ENCODE results near the gene SUSD6.

SUSD6 gene

DNA sequence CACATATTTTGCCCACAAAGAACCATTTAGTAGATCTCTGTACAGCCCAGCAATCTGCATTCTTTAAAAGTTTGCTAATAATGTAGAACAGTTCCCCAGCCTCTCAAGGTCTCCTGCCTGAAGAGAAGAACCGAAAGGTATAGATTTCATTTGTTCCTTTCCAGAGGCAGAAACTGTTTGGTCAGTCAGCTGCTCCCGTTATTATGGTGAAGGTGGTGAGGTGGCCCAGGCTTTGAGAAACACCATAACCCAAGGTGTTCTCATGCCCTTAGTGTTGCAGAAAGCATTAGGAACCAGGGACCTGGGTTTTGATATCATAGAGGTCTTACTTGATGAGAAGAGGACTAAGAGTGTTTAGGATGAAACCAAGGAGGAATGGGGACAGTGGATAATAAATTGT lies 65.3 kb downstream of the SUSD6 start:
- Histone ChIP-seq H3K9ac (ENCODE audit: low read length) (no peak overlapping the region), H3K4me3 (ENCODE audit: low read depth in 1 of 2, low read length in 2 of 2) (no peak overlapping the region), H3K27me3 (ENCODE audit: control insufficient read depth in 1 of 2, insufficient read depth in 2 of 2, low read length in 2 of 2) (no peaks in the 10 kb centered on the region), H3K9me3 (ENCODE audit: low read length) (no peaks in the 10 kb centered on the region), H3K4me1 (ENCODE audit: insufficient read depth, low read length) (peaks cover 50% of the 10 kb centered on the region), H3K36me3 (ENCODE audit: insufficient read depth, low read length) (no peaks in the 10 kb centered on the region), H3K27ac (ENCODE audit: low read depth, low read length) (no peak overlapping the region)

DNA sequence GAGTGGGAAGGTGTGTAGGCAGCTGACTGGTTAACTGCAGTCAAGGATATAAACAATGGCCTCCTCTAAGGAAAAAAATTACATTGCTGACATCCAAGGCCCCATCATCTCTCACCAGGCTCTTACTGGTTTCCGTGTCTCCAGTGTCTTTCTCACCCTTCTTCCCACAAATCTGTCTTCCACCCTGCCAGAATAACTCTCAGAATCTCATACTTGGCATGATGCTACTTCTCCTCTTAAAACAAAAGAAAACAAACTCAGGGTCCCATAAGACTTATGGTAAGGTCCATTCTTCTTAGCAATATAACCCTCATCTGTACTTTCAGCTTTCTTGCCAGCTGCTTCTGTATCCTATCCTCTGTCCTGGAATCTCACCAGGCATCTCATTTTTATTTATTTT lies 68.9 kb downstream of the SUSD6 start:
- Histone ChIP-seq H3K4me1 (ENCODE audit: insufficient read depth, low read length) (peaks cover 57% of the 10 kb centered on the region), H3K27me3 (ENCODE audit: control insufficient read depth in 1 of 2, insufficient read depth in 2 of 2, low read length in 2 of 2) (no peaks in the 10 kb centered on the region), H3K4me3 (ENCODE audit: low read depth in 1 of 2, low read length in 2 of 2) (no peak overlapping the region), H3K9ac (ENCODE audit: low read length) (no peak overlapping the region), H3K27ac (ENCODE audit: low read depth, low read length) (no peak overlapping the region), H3K36me3 (ENCODE audit: insufficient read depth, low read length) (no peaks in the 10 kb centered on the region), H3K9me3 (ENCODE audit: low read length) (no peaks in the 10 kb centered on the region)

DNA sequence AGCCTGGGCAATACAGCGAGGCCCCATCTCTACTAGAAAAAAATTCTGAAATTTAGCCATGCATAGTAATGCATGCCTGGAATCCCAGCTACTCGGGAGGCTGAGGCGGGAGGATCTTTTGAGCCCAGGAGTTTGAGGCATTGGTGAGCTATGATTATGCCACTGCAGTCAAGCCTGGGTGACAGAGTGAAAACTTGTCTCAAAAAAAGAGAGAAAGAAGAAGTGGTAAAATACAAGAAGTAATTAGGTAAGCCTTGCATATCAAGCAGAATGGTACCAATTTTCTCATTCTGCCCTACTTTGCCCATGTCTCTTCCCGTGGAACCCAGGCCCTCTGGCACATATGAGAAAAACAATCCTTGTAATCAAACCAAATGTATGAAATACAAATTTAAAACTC lies 70.7 kb downstream of the SUSD6 start:
- no peaks in the 10 kb centered on the region for H3K36me3 ChIP-seq (ENCODE audit: insufficient read depth, low read length)
- peak overlapping the region; percentile 71 for H3K27ac ChIP-seq (ENCODE audit: low read depth, low read length)
- H3K27me3 ChIP-seq (ENCODE audit: control insufficient read depth in 1 of 2, insufficient read depth in 2 of 2, low read length in 2 of 2), result no peaks in the 10 kb centered on the region
- no peak overlapping the region for H3K9ac ChIP-seq (ENCODE audit: low read length)
- no peaks in the 10 kb centered on the region for H3K9me3 ChIP-seq (ENCODE audit: low read length)
- peaks cover 62% of the 10 kb centered on the region for H3K4me1 ChIP-seq (ENCODE audit: insufficient read depth, low read length)
- H3K4me3 ChIP-seq (ENCODE audit: low read depth in 1 of 2, low read length in 2 of 2), result no peak overlapping the region

DNA sequence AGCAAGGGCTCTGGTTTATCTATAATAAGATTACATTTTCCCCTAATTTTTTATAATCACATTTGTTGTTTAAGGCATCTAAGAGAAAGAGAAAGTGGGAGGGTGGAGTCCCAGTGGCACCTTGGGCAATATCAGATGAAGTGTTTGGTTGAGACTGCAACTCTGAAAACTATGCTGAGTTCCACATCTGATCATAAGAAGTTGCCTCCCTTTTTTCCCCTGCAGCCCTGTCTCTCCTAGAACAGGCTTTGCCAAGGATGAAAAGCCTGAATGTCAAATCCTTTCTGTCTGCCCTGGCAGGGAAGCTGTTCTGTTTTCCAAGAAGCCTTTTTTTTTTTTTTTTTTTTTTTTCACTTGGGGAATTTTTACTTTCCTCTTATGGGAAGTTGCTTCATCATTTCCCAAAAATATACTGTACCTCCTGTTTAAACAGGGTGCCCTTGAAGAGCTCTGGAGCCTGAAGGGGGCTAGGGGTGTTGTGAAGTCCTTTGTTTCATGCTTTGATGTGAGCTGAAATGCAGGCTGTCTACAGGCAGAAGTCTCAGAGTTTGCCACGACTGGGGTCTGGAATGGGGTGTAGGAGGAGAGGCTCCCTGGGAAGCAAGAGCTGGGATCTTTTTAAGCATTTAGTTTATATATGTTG lies 71.3 kb downstream of the SUSD6 start:
- H3K9me3 ChIP-seq (ENCODE audit: low read length), result no peaks in the 10 kb centered on the region
- H3K9ac ChIP-seq (ENCODE audit: low read length), result no peak overlapping the region
- H3K4me1 ChIP-seq (ENCODE audit: insufficient read depth, low read length), result peaks cover 62% of the 10 kb centered on the region
- H3K27ac ChIP-seq (ENCODE audit: low read depth, low read length), result peak overlapping the region; percentile 71
- H3K27me3 ChIP-seq (ENCODE audit: control insufficient read depth in 1 of 2, insufficient read depth in 2 of 2, low read length in 2 of 2), result no peaks in the 10 kb centered on the region
- H3K36me3 ChIP-seq (ENCODE audit: insufficient read depth, low read length), result no peaks in the 10 kb centered on the region
- H3K4me3 ChIP-seq (ENCODE audit: low read depth in 1 of 2, low read length in 2 of 2), result no peak overlapping the region

DNA sequence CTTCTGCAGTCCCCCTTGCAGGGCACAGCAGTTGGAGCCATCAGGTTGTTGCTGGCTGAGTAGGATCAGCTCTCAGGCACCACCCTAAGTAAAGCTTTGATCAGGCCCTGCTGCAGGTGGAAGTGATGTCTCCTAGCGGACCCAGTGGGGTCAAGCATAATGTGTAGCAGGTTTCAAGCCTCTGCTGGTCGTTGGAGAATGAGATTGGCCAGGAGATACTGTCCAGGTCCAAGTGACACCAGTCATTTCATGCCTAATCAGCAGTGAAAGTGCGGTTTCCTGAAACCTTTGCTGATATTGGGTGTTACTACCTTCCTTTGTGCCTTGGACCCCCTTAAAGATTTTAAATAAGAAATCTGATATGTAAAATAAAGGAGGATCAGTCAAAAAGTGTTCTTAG lies 72.6 kb downstream of the SUSD6 start:
- H3K9me3 ChIP-seq (ENCODE audit: low read length), result no peaks in the 10 kb centered on the region
- no peak overlapping the region for H3K9ac ChIP-seq (ENCODE audit: low read length)
- no peaks in the 10 kb centered on the region for H3K27me3 ChIP-seq (ENCODE audit: control insufficient read depth in 1 of 2, insufficient read depth in 2 of 2, low read length in 2 of 2)
- H3K27ac ChIP-seq (ENCODE audit: low read depth, low read length), result peak overlapping the region; percentile 69
- peaks cover 62% of the 10 kb centered on the region for H3K4me1 ChIP-seq (ENCODE audit: insufficient read depth, low read length)
- H3K4me3 ChIP-seq (ENCODE audit: low read depth in 1 of 2, low read length in 2 of 2), result no peak overlapping the region
- no peaks in the 10 kb centered on the region for H3K36me3 ChIP-seq (ENCODE audit: insufficient read depth, low read length)

DNA sequence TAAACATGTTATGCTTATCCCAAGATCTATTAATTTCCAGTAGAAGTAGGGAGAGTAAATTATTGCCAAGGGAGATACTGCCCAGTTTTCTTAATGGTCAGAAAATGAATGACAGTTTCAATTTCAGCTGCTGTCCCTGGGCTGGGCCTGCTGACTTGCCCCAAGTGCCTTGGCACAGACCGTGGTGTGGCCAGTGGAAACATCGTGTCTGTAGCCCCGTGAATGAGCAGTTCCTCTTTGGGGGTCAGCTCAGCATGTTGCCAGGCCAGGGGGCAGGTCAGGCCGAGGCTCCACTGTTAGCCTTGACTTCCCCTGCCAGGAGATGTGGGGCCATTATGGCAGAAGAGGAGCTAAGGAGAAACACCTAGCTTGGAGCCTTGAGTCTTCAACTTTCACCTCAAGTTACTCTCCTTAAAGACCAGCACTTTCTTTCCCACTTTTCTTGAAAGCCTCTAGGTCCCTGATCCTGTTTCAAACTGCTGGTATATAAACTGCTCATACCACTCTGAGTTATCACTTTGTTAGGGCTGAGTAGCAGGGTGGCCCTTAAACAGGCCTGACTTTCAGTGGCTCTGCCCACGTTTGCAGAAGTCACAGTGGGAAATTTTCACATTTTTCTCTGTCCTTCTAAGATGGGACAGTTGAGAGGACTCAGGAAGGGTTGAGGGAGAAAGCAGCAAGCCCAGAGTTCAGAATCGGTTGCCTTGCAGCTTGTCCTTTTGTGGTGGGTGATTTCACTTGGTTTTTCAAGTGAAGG lies 73.2 kb downstream of the SUSD6 start:
- peaks cover 62% of the 10 kb centered on the region for H3K4me1 ChIP-seq (ENCODE audit: insufficient read depth, low read length)
- H3K9me3 ChIP-seq (ENCODE audit: low read length), result no peaks in the 10 kb centered on the region
- no peaks in the 10 kb centered on the region for H3K27me3 ChIP-seq (ENCODE audit: control insufficient read depth in 1 of 2, insufficient read depth in 2 of 2, low read length in 2 of 2)
- H3K9ac ChIP-seq (ENCODE audit: low read length), result no peak overlapping the region
- H3K27ac ChIP-seq (ENCODE audit: low read depth, low read length), result peak overlapping the region; percentile 10
- H3K36me3 ChIP-seq (ENCODE audit: insufficient read depth, low read length), result no peaks in the 10 kb centered on the region
- no peak overlapping the region for H3K4me3 ChIP-seq (ENCODE audit: low read depth in 1 of 2, low read length in 2 of 2)

DNA sequence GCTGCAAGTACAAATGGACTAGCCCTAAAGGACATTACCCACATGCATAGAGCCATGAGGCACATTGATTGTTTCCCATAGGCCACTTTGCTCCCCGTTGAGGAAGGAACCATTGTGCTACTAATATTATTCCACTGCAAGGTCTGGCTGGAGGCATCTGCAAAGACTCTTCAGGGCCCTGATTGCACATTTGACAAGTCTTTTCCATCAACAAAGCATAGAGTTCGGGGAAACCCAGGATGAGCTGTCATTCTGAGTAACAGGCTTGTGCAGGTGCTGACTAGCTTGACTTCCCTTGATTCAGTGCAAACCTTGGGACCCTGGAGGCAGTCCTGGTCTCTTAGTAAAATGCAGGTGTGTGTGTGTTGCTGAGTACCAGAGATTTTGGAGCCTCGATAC lies 73.8 kb downstream of the SUSD6 start:
- Histone ChIP-seq H3K9ac (ENCODE audit: low read length) (no peak overlapping the region), H3K36me3 (ENCODE audit: insufficient read depth, low read length) (no peaks in the 10 kb centered on the region), H3K27ac (ENCODE audit: low read depth, low read length) (peak overlapping the region; percentile 10), H3K9me3 (ENCODE audit: low read length) (no peaks in the 10 kb centered on the region), H3K27me3 (ENCODE audit: control insufficient read depth in 1 of 2, insufficient read depth in 2 of 2, low read length in 2 of 2) (no peaks in the 10 kb centered on the region), H3K4me1 (ENCODE audit: insufficient read depth, low read length) (peaks cover 56% of the 10 kb centered on the region), H3K4me3 (ENCODE audit: low read depth in 1 of 2, low read length in 2 of 2) (no peak overlapping the region)

DNA sequence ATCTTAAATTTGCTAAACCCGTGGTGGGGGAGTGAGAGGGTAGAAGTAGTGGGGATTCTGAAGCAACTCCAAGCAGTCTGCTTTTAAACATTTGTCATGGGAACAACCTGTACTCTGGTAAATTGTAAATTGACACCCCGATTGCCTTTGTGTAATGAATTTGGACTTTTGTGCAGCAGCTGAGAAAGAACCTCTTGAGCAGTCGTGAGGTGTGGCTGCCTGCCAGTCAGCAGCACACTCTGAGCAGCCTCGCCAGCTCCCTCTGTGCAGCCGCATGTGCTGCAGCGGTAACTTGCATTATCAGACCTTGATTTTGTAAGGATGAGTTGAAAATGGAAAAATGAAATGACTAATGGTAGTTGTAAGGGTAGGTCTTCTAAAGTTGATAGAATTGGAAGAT lies 74.3 kb downstream of the SUSD6 start:
- H3K9me3 ChIP-seq (ENCODE audit: low read length), result no peaks in the 10 kb centered on the region
- H3K4me1 ChIP-seq (ENCODE audit: insufficient read depth, low read length), result peaks cover 51% of the 10 kb centered on the region
- H3K9ac ChIP-seq (ENCODE audit: low read length), result no peak overlapping the region
- no peak overlapping the region for H3K4me3 ChIP-seq (ENCODE audit: low read depth in 1 of 2, low read length in 2 of 2)
- no peaks in the 10 kb centered on the region for H3K36me3 ChIP-seq (ENCODE audit: insufficient read depth, low read length)
- H3K27me3 ChIP-seq (ENCODE audit: control insufficient read depth in 1 of 2, insufficient read depth in 2 of 2, low read length in 2 of 2), result no peaks in the 10 kb centered on the region
- H3K27ac ChIP-seq (ENCODE audit: low read depth, low read length), result peak overlapping the region; percentile 10

DNA sequence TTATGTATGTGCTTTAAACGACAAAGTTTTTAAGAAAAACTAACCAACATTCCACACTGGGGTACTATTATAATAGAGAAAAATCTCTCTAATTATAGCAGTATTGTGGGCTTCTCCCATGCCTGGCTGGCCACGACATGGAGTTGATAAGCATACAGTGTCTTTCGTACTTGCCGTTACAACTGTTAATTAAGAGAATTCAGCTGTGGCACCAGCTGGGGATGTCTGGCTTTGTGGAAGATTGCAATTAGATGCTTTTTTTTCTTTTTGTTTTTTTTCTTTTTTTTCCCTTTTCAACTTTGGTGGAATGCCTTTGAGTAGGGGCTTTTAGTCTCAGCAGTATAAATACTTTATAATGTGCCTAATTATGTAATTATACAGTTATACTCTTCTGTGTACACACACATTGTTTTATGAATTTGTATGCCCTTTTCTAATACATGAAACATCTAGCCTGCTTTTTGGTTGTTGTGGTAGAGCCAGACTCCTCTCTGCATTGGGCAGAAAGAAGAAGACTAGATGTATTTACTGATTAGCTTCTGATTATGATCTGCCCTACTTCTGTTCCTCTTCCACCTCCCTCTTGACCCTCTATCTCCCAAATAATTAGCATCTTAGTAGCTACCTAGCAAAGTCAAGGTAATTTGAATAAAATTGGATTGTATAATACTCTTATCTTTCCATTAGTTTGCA lies 76.4 kb downstream of the SUSD6 start:
- no peaks in the 10 kb centered on the region for H3K27me3 ChIP-seq (ENCODE audit: control insufficient read depth in 1 of 2, insufficient read depth in 2 of 2, low read length in 2 of 2)
- H3K36me3 ChIP-seq (ENCODE audit: insufficient read depth, low read length), result no peaks in the 10 kb centered on the region

DNA sequence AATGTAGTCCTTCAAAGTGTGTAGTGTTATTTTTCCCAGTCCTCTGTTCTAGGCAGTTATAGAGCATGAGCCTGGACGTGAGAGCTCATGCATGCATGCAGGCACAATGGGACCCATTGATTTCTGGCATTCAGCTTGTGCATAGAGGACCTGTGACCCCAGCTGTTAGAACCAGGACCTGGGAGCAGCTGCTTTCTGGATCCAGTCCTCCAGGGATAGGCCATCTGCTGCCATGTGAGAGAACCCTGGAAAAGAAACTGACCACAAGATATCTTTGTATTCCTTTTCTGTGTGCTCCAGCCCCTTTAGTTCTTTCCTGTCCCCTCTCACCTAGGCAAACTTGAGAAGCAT lies 76.9 kb downstream of the SUSD6 start:
- H3K27ac ChIP-seq (ENCODE audit: low read depth, low read length), result no peak overlapping the region
- H3K36me3 ChIP-seq (ENCODE audit: insufficient read depth, low read length), result no peaks in the 10 kb centered on the region
- H3K4me1 ChIP-seq (ENCODE audit: insufficient read depth, low read length), result peaks cover 35% of the 10 kb centered on the region
- no peak overlapping the region for H3K4me3 ChIP-seq (ENCODE audit: low read depth in 1 of 2, low read length in 2 of 2)
- no peaks in the 10 kb centered on the region for H3K27me3 ChIP-seq (ENCODE audit: control insufficient read depth in 1 of 2, insufficient read depth in 2 of 2, low read length in 2 of 2)
- no peaks in the 10 kb centered on the region for H3K9me3 ChIP-seq (ENCODE audit: low read length)
- no peak overlapping the region for H3K9ac ChIP-seq (ENCODE audit: low read length)

More for the DNA sequence above, 76.4 kb downstream of the SUSD6 start:
- Histone ChIP-seq H3K9me3 (ENCODE audit: low read length) (no peaks in the 10 kb centered on the region), H3K4me3 (ENCODE audit: low read depth in 1 of 2, low read length in 2 of 2) (no peak overlapping the region), H3K9ac (ENCODE audit: low read length) (no peak overlapping the region), H3K4me1 (ENCODE audit: insufficient read depth, low read length) (peaks cover 35% of the 10 kb centered on the region), H3K27ac (ENCODE audit: low read depth, low read length) (no peak overlapping the region)

DNA sequence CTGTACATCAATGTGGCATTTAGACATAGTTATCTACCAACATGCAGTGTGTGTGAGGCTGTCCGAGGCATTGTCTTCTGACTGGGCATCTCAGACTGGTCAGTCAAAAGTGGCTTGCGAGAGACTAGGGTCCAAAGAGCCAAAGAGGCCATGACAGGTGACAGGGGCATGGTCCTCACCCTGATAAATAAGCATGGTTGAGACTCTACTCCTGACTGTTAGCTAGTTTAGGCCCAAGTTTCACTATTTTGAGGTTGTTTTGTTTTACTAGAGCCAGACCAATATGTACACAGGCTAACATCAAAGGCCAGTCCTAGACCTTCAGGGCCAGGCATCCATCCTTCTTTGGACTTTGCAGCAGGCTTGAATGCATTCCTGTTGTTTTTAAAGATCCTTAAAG lies 78.6 kb downstream of the SUSD6 start:
- peaks cover 36% of the 10 kb centered on the region for H3K4me1 ChIP-seq (ENCODE audit: insufficient read depth, low read length)
- H3K9me3 ChIP-seq (ENCODE audit: low read length), result no peaks in the 10 kb centered on the region
- H3K9ac ChIP-seq (ENCODE audit: low read length), result no peak overlapping the region
- no peaks in the 10 kb centered on the region for H3K36me3 ChIP-seq (ENCODE audit: insufficient read depth, low read length)
- no peak overlapping the region for H3K4me3 ChIP-seq (ENCODE audit: low read depth in 1 of 2, low read length in 2 of 2)
- no peaks in the 10 kb centered on the region for H3K27me3 ChIP-seq (ENCODE audit: control insufficient read depth in 1 of 2, insufficient read depth in 2 of 2, low read length in 2 of 2)
- no peak overlapping the region for H3K27ac ChIP-seq (ENCODE audit: low read depth, low read length)
